Subcutaneous abdominal adipose tissue (tissue), 5 donors: ENCODE data around the gene ACVR1B.

ENCODE experiments used
- H3K27ac ChIP-seq: one replicate; pipeline ENCODE4 v1.7.0; 2013; ENCODE audit warnings: low read depth, mild to moderate bottlenecking, inconsistent platforms, low read length, moderate library complexity
- H3K27me3 ChIP-seq, 5 donors: one replicate each; pipeline ENCODE4 v1.7.0; 2013; ENCODE audit warnings: low read length in 5 of 5, inconsistent platforms in 1 of 5; ENCODE audit not compliant: control insufficient read depth in 5 of 5, insufficient read depth in 4 of 5
- H3K36me3 ChIP-seq, 5 donors: one replicate each; pipeline ENCODE4 v1.7.0; 2013; ENCODE audit warnings: low read length in 5 of 5; ENCODE audit not compliant: control insufficient read depth in 5 of 5, insufficient read depth in 5 of 5
- H3K4me1 ChIP-seq, 5 donors: one replicate each; pipeline ENCODE4 v1.7.0; 2013; ENCODE audit warnings: low read length in 5 of 5, mild to moderate bottlenecking in 3 of 5, moderate library complexity in 1 of 5; ENCODE audit not compliant: control insufficient read depth in 5 of 5, insufficient read depth in 5 of 5
- H3K4me3 ChIP-seq, 5 donors: one replicate each; pipeline ENCODE4 v1.7.0; 2013; ENCODE audit warnings: low read length in 5 of 5, low read depth in 1 of 5
- H3K9ac ChIP-seq, 5 donors: one replicate each; pipeline ENCODE4 v1.7.0; 2013; ENCODE audit warnings: low read length in 5 of 5, mild to moderate bottlenecking in 4 of 5, moderate library complexity in 3 of 5
- H3K9me3 ChIP-seq, 5 donors: one replicate each; pipeline ENCODE4 v1.7.0; 2013; ENCODE audit warnings: low read length in 5 of 5; ENCODE audit not compliant: control insufficient read depth in 5 of 5
- donor health status: healthy.
- donor health status: healthy.
- donor health status: healthy.
- donor health status: healthy.
- donor health status: healthy.

Gene ACVR1B

DNA sequence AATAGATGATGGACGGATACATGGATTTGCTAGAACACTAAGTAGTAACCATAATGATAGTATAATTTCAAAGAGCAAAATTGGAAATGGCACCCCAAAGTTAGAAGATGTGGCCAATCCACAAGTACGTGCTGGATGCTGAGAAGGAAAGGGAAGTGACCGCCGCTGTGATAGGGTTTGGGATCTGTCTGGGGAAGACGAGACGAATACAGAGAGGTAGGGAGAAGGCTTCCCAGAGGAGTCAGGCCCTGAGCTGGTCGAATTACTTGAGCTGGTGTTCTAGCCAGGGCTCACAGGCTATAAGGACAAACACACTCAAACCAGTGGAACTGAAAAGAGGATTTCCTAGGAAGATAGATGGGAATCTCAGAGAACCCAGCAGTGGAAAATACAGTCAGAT, 9.4 kb upstream of the ACVR1B start:
- Histone ChIP-seq H3K4me1 (peaks cover 4 to 14% (median 13%) of the 10 kb centered on the region in 5 donors), H3K27me3 (no peaks in the 10 kb centered on the region), H3K9ac (no peak overlapping the region), H3K27ac (no peak overlapping the region), H3K4me3 (no peak overlapping the region), H3K36me3 (no peaks in the 10 kb centered on the region), H3K9me3 (peaks cover 0 to 17% (median 13%) of the 10 kb centered on the region in 5 donors)

- Histone ChIP-seq H3K9ac (no peak overlapping the region), H3K27me3 (no peaks in the 10 kb centered on the region), H3K4me3 (no peak overlapping the region), H3K36me3 (no peaks in the 10 kb centered on the region), H3K27ac (no peak overlapping the region), H3K9me3 (peaks cover 0 to 17% (median 13%) of the 10 kb centered on the region in 5 donors), H3K4me1 (peaks cover 4 to 14% (median 13%) of the 10 kb centered on the region in 5 donors)
Measured at GRCh38 chr12:51942501-51943000, 8.9 kb upstream of the ACVR1B start.

DNA sequence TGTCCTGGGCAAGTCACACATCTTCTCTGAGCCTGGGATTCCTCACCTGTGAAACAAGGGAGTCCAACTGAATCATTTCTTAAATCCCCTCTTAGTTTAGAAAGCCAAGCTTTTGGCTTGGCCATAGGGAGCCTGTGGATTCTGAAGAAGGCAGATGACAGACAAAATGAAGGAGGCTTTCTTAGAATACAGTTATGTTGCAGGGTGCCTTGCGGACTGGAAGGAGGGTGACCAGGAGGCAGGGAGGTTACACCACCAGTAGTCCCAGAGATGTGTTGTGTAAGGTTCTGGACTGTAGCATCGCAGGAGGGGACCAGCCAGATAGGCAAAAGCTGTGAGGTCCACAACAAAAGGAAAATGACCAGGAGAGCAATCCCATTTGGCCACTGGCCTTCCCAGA, 8.2 kb upstream of the ACVR1B start:
- H3K4me3 ChIP-seq = no peak overlapping the region
- no peaks in the 10 kb centered on the region for H3K27me3 ChIP-seq
- no peak overlapping the region for H3K27ac ChIP-seq
- H3K9me3 ChIP-seq = peaks cover 0 to 17% (median 13%) of the 10 kb centered on the region in 5 donors
- H3K9ac ChIP-seq = no peak overlapping the region
- H3K4me1 ChIP-seq = peaks cover 4 to 14% (median 13%) of the 10 kb centered on the region in 5 donors
- no peaks in the 10 kb centered on the region for H3K36me3 ChIP-seq

DNA sequence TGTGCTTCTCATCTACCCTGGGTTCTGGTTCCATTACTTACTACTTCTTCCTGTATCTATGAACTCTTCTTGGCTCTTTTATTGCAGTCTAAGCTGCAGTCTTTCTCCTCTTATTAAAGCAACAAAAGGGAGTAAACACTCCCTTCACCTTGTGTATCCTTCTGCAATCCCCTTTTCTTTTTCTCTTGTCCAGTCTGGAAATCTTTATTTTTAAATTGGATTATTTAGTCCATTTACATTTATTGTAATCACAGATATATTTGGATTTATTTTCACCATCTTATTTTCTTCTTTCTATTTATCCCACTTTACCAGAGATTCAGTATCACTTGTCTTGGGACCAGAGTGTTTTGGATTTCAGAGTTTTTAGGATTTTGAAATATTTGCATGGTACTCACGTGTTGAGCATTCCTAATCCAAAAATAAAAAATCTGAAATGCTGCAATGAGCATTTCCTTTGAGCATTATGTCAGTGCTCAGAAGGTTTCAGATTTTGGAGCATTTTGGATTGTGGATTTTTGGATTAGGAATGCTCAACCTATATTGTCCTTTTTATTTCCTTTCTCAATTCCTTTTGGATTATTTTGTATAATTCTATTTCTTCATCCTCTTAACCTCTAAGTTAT, 6.8 kb upstream of the ACVR1B start:
- H3K27ac ChIP-seq = no peak overlapping the region
- H3K27me3 ChIP-seq = no peaks in the 10 kb centered on the region
- no peaks in the 10 kb centered on the region for H3K36me3 ChIP-seq
- peaks cover 4 to 14% (median 13%) of the 10 kb centered on the region in 5 donors for H3K4me1 ChIP-seq
- peaks cover 0 to 17% (median 13%) of the 10 kb centered on the region in 5 donors for H3K9me3 ChIP-seq
- H3K9ac ChIP-seq = no peak overlapping the region
- no peak overlapping the region for H3K4me3 ChIP-seq

DNA sequence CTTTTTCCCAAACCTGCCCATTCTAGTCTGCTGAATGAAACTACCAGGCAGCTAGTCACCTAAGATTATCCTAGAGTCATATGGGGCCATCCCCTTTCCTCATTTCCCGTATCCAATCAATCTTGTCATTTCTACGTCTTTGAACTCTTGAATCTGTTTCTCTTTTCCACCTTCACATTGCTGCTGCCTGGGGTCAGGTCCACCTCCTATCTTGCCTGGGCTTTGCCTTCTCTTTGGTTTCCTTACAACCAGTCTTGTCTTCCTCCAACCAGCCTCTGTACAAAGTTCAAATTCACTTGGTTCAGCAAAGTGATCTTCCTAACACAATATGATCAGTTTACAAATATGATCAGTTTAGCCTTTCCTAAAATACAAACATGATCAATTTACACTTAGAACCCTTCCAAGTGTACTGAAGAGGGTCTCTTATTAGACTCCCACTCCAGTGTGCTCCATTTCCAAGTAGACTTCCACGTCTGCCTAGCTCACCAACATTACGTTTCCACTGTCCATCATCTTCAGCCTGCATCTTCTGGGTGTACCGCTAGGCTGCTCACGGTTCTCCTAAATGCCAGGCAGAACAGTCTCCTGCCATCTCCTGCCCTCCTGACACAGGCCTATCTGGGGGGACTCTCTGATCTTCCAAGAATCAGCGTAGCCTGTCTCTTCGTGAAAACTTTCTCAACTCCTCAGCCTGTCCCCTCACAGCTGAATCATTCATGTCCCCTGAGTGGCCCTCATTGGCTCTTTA, 4.1 kb upstream of the ACVR1B start:
- Histone ChIP-seq H3K9ac (no peak overlapping the region), H3K9me3 (peaks cover 0 to 17% (median 13%) of the 10 kb centered on the region in 5 donors), H3K27me3 (no peaks in the 10 kb centered on the region), H3K36me3 (no peaks in the 10 kb centered on the region), H3K4me3 (no peak overlapping the region), H3K27ac (no peak overlapping the region), H3K4me1 (peaks cover 0 to 12% (median 9%) of the 10 kb centered on the region in 5 donors)

DNA sequence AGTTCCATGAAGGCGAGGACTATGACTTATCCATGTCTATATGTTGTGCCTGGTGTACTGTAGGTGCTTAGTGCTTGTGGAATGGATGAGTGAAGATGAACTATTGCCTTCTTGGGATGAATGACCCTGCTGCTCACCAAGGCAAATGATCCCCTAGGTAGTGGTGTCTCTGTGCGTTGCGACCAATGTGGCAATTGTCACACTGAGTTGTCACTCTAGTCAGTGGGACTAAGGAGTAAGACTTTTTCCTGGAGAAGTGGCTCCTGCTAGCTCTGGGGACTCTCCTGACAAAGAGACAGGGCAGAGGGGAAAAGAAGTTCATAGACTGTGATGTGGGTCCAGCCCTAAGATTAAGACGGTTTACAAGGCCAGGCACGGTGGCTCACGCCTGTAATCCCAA, 3.4 kb upstream of the ACVR1B start:
- no peak overlapping the region for H3K27ac ChIP-seq
- H3K4me3 ChIP-seq = no peak overlapping the region
- H3K9ac ChIP-seq = no peak overlapping the region
- peaks cover 0 to 18% (median 16%) of the 10 kb centered on the region in 5 donors for H3K4me1 ChIP-seq
- peaks cover 0 to 17% (median 13%) of the 10 kb centered on the region in 5 donors for H3K9me3 ChIP-seq
- H3K27me3 ChIP-seq = no peaks in the 10 kb centered on the region
- no peaks in the 10 kb centered on the region for H3K36me3 ChIP-seq

DNA sequence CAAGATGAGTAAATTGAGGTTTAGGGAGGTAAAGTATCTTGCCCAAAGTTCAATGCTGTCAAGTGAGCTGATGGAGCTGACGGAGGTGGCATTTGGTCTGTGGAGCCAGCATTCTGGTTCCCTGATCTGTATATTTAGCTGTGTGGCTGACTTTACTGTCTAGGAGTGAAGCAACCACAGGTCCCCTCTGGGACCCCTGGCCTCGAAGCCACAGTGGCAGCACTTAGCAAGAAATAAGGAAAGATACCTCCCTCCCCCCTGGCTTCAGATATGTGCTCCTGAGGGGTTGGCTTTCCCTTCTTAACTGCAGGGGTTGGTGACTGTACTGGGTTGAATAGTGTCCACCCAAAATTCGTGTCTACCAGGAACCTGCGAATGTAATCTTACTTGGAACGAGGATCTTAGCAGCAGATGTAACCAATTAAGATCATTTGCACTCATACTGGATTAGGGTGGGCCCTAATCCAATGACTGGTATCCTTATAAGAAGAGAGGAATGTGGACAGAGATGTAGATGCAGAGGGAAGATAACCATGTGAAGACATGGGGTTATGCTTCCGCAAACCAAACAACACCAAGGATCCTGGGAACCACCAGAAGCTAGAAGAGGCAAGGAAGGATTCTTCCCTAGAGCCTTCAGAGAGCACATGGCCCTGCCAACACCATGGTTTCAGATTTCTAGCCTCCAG, 2.0 kb upstream of the ACVR1B start:
- Histone ChIP-seq H3K27me3 (no peaks in the 10 kb centered on the region), H3K9ac (no peak overlapping the region), H3K27ac (no peak overlapping the region), H3K36me3 (no peaks in the 10 kb centered on the region), H3K9me3 (peaks cover 0 to 6% (median 4%) of the 10 kb centered on the region in 5 donors), H3K4me1 (peaks cover 0 to 33% (median 29%) of the 10 kb centered on the region in 5 donors), H3K4me3 (no peak overlapping the region)

DNA sequence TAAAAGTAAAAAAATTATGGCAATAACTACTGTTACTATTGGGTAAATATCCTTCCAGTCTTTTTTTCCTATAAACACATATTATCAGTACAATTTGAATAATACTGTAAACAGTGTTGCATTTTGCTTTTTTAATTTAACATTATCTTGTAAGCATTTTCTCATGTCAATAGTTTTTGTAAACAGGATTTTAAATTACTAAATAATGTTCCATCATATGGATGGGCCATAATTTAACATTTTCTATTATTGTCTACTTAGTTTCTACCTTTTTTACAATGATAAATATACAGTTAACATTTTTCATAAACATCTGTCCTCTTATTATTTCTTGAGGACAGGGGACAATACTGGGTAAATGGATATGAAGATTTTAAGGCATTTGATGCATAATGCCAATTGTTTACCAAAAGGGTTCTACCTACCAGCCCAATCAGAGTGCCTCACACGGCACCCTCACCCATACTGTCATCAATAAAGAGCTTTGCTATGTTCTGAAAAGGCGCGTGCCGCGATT, 759 bp upstream of the ACVR1B start:
- no peaks in the 10 kb centered on the region for H3K27me3 ChIP-seq
- H3K4me1 ChIP-seq = peaks cover 3 to 42% (median 41%) of the 10 kb centered on the region in 5 donors
- no peak overlapping the region for H3K27ac ChIP-seq
- H3K36me3 ChIP-seq = no peaks in the 10 kb centered on the region
- no peaks in the 10 kb centered on the region for H3K9me3 ChIP-seq
- peak overlapping the region in 3 of 5 donors; percentile 65 to 75 (median 74) for H3K9ac ChIP-seq
- H3K4me3 ChIP-seq = peak overlapping the region; percentile 49 to 79 (median 70)

- H3K4me1 ChIP-seq = peaks cover 5 to 46% (median 42%) of the 10 kb centered on the region in 5 donors
- no peaks in the 10 kb centered on the region for H3K9me3 ChIP-seq
- peak overlapping the region; percentile 97 for H3K27ac ChIP-seq
- H3K4me3 ChIP-seq = peak overlapping the region; percentile 75 to 89 (median 83)
- H3K9ac ChIP-seq = peak overlapping the region; percentile 87 to 99 (median 92)
- no peaks in the 10 kb centered on the region for H3K36me3 ChIP-seq
- no peaks in the 10 kb centered on the region for H3K27me3 ChIP-seq
Measured at GRCh38 chr12:51951843-51952722, 584 bp downstream of the ACVR1B start.
